HL-60 (cell line): Measurements from ENCODE around the gene SETD1B.
"Not testable (repeated sequence)": the region's sequence is repeated elsewhere in the genome, so short reads cannot be mapped to it uniquely, and the experiment has no call there.

Source experiments
- DNase-seq, 2 experiments: peaks; one replicate each; pipeline ENCODE4 v3.0.0-alpha.2; 2010 to 2020; ENCODE audit warnings: low read depth in 1 of 2, low spot score in 1 of 2
- H3K27ac ChIP-seq: fragments of 250-450 bp; sonication (Bioruptor Pico); replicated peaks from 2 replicates; pipeline ENCODE4 v1.5.1; 2020; ENCODE audit warnings: mild to moderate bottlenecking, moderate library complexity
- H3K27me3 ChIP-seq: fragments of 250-450 bp; sonication (Bioruptor Pico); 2 replicates; pipeline ENCODE4 v1.5.1; 2021; ENCODE audit warnings: mild to moderate bottlenecking, moderate library complexity; ENCODE audit not compliant: insufficient read depth, poor library complexity, severe bottlenecking
- H3K4me3 ChIP-seq: replicated peaks from 2 replicates; pipeline ENCODE4 v1.5.1; 2011; ENCODE audit warnings: mild to moderate bottlenecking, control low read depth, low read length; ENCODE audit not compliant: insufficient read depth
- GABPA ChIP-seq: IDR thresholded peaks from 2 replicates; pipeline ENCODE4 v1.6.1; 2012; ENCODE audit warnings: low read depth
- POLR2AphosphoS5 ChIP-seq: IDR thresholded peaks from 2 replicates; pipeline ENCODE4 v1.6.1; 2012; ENCODE audit warnings: low read depth
- SPI1 ChIP-seq: IDR thresholded peaks from 2 replicates; pipeline ENCODE4 v1.6.1; 2012; ENCODE audit warnings: low read depth, mild to moderate bottlenecking, borderline replicate concordance
- TF ChIP-seq, protein P1 (sequence below): IDR thresholded peaks from 2 replicates; pipeline ENCODE4 v1.6.1; 2012; ENCODE audit warnings: low read depth; ENCODE audit not compliant: insufficient replicate concordance
- TF ChIP-seq, protein P2 (sequence below): IDR thresholded peaks from one replicate; pipeline ENCODE4 v1.5.1; 2011; ENCODE audit warnings: low read length, control low read depth, inconsistent platforms; ENCODE audit not compliant: insufficient read depth

The SETD1B gene

DNA sequence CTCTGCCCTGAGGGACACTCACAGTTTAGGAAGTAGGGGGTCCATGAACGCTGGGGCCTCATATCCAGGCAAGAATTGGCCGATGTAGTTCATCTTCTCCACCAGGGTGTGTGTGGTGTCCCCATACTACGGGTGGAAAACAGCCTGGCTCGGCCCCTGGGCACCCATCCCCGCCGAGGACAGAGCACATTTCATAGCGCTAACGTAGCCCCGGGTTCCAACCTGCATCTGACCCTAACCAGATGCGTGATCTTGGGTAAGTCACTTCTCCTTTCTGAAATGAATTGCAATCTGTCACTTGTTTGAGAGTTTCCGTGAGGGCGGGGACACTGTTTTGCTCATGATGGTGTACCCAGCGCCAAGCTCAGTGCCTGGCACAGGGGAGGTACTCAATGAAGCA lies 45.9 kb downstream of the SETD1B start:
- H3K27me3 ChIP-seq, result no peaks in the 10 kb centered on the region
- peak; percentile 67 to 94 for DNase-seq
- peak overlapping the region; percentile 77 for H3K27ac ChIP-seq
- peak; percentile 89 for TF ChIP-seq POLR2AphosphoS5
- TF ChIP-seq, protein P1, sequence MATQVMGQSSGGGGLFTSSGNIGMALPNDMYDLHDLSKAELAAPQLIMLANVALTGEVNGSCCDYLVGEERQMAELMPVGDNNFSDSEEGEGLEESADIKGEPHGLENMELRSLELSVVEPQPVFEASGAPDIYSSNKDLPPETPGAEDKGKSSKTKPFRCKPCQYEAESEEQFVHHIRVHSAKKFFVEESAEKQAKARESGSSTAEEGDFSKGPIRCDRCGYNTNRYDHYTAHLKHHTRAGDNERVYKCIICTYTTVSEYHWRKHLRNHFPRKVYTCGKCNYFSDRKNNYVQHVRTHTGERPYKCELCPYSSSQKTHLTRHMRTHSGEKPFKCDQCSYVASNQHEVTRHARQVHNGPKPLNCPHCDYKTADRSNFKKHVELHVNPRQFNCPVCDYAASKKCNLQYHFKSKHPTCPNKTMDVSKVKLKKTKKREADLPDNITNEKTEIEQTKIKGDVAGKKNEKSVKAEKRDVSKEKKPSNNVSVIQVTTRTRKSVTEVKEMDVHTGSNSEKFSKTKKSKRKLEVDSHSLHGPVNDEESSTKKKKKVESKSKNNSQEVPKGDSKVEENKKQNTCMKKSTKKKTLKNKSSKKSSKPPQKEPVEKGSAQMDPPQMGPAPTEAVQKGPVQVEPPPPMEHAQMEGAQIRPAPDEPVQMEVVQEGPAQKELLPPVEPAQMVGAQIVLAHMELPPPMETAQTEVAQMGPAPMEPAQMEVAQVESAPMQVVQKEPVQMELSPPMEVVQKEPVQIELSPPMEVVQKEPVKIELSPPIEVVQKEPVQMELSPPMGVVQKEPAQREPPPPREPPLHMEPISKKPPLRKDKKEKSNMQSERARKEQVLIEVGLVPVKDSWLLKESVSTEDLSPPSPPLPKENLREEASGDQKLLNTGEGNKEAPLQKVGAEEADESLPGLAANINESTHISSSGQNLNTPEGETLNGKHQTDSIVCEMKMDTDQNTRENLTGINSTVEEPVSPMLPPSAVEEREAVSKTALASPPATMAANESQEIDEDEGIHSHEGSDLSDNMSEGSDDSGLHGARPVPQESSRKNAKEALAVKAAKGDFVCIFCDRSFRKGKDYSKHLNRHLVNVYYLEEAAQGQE, result no peak
- no peak for TF ChIP-seq GABPA
- TF ChIP-seq, protein P2, sequence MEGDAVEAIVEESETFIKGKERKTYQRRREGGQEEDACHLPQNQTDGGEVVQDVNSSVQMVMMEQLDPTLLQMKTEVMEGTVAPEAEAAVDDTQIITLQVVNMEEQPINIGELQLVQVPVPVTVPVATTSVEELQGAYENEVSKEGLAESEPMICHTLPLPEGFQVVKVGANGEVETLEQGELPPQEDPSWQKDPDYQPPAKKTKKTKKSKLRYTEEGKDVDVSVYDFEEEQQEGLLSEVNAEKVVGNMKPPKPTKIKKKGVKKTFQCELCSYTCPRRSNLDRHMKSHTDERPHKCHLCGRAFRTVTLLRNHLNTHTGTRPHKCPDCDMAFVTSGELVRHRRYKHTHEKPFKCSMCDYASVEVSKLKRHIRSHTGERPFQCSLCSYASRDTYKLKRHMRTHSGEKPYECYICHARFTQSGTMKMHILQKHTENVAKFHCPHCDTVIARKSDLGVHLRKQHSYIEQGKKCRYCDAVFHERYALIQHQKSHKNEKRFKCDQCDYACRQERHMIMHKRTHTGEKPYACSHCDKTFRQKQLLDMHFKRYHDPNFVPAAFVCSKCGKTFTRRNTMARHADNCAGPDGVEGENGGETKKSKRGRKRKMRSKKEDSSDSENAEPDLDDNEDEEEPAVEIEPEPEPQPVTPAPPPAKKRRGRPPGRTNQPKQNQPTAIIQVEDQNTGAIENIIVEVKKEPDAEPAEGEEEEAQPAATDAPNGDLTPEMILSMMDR, result peak; percentile 8
- peak; percentile 99 for TF ChIP-seq SPI1
- peak overlapping the region; percentile 6 for H3K4me3 ChIP-seq

DNA sequence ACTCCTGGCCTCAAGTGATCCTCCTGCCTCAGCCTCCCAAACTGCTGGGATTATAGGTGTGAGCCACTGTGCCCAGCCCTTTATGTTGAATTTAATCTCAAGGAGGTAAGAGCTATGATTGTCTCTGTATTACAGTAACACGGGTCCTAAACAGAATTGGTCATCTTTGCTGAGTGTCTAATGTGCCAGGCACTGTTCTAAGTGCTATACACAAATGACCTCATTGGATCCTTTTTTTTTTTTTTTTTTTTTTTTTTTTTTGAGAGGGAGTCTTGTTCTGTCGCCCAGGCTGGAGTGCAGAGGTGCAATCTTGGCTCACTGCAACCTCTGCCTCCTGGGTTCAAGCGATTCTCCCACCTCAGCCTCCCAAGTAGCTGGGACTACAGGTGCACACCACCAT lies 48.6 kb downstream of the SETD1B start:
- H3K27me3 ChIP-seq, H3K27ac ChIP-seq, H3K4me3 ChIP-seq, DNase-seq: not testable (repeated sequence)

DNA sequence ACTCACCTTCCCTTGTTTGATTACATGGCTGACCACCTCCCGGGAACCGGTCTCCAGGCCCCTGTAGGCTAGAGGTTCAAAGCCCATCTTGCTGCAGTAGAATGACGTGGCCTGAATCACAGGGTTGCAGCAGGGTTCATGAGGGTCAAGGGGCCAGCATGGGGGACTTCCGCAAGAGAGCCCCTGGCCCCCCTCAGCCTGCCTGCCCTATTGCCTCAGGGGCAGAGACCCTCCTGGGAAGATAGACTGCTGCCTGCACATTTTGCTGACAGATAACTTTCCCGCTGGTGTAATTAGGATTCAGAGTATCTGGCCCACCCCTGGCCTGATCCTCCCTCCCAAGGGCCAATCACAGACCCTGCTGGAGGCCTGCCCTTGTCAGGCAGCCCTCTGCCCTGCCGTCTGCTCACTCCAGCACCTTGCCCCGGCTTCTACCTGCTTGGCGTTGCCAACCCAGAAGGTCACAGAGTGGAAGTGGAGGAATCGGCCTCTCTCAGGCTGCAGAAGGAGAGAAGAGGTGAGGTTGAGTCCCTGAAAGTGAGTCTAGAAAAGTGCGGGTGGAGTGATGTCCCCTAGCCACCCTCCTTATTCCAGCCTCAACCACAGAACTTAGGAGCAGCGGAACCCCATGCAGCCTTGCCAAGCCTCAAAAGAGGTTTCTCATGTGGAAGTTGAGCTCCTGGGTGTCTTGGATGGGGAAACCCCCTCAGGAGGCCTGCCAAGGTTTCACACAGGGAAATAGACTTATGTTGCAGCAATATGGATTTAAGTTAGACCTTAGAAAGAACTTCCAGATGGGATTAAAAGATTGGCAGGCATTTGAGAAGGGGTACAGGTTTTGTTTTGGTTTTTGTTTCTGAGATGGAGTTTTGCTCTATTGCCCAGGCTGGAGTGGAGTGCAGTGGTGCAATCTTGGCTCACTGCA lies 53.8 kb downstream of the SETD1B start:
- no peak overlapping the region for H3K27ac ChIP-seq
- no peaks in the 10 kb centered on the region for H3K27me3 ChIP-seq
- no peak overlapping the region for H3K4me3 ChIP-seq
- TF ChIP-seq, protein P2, result no peak
- TF ChIP-seq SPI1, result no peak
- no peak for DNase-seq

DNA sequence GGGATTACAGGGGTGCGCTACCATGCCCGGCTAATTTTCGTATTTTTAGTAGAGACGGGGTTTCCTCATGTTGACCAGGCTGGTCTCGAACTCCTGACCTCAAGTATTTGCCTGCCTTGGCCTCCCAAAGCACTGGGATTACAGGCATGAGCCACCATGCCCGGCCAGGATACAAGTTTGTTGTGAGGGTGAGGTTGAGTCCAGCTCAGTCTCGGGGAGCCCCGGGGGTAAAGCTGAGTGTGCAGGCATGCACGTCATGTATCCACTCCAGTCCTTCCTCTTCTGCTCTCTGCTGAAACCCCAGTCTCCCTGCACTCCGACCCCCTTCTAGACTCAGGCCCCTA lies 54.5 kb downstream of the SETD1B start:
- Histone ChIP-seq H3K27me3 (no peaks in the 10 kb centered on the region), H3K27ac (no peak overlapping the region), H3K4me3 (no peak overlapping the region)
- TF ChIP-seq, protein P1, result no peak
- TF ChIP-seq GABPA (no peak), SPI1 (no peak), POLR2AphosphoS5 (no peak)
- TF ChIP-seq, protein P2, result no peak
- DNase-seq, result no peak
